Fibroblast of mammary gland (primary cell): ENCODE results near the gene SLCO4A1.

Experiments
- DNase-seq: peaks from one replicate; pipeline ENCODE4 v3.0.0-alpha.2; 2010; ENCODE audit warnings: low read depth
- H3K4me3 ChIP-seq: 2 replicates; pipeline ENCODE4 v1.5.1; 2011; ENCODE audit warnings: low read depth, mild to moderate bottlenecking, low read length, moderate library complexity; ENCODE audit not compliant: control insufficient read depth
- CTCF ChIP-seq: conservative IDR thresholded peaks from 2 replicates; pipeline ENCODE4 v1.5.1; 2011; ENCODE audit warnings: low read depth, low read length, inconsistent platforms; ENCODE audit not compliant: control insufficient read depth, insufficient read depth

Gene SLCO4A1

GRCh38 chr20:62618611-62619529, 23.4 kb upstream of the SLCO4A1 start:
- H3K4me3 ChIP-seq: no peak overlapping the region
- no peak for DNase-seq
- no peak for TF ChIP-seq CTCF

- DNase-seq: no peak
- no peak overlapping the region for H3K4me3 ChIP-seq
- no peak for TF ChIP-seq CTCF
Observed at GRCh38 chr20:62620625-62621024, 21.7 kb upstream of the SLCO4A1 start.

GRCh38 chr20:62621251-62622110, 20.8 kb upstream of the SLCO4A1 start:
- H3K4me3 ChIP-seq: no peak overlapping the region
- no peak for DNase-seq
- TF ChIP-seq CTCF: no peak

GRCh38 chr20:62622178-62622876, 20.0 kb upstream of the SLCO4A1 start:
- H3K4me3 ChIP-seq: no peak overlapping the region
- DNase-seq: no peak
- TF ChIP-seq CTCF: no peak

- DNase-seq: no peak
- H3K4me3 ChIP-seq: no peak overlapping the region
- TF ChIP-seq CTCF: no peak
Observed at GRCh38 chr20:62622877-62623487, 19.3 kb upstream of the SLCO4A1 start.
